ENCODE measurements around the gene HOXB5.
A peak's percentile ranks its signal among the peaks of the same experiment; 100 is the strongest.

The HOXB5 gene

DNA sequence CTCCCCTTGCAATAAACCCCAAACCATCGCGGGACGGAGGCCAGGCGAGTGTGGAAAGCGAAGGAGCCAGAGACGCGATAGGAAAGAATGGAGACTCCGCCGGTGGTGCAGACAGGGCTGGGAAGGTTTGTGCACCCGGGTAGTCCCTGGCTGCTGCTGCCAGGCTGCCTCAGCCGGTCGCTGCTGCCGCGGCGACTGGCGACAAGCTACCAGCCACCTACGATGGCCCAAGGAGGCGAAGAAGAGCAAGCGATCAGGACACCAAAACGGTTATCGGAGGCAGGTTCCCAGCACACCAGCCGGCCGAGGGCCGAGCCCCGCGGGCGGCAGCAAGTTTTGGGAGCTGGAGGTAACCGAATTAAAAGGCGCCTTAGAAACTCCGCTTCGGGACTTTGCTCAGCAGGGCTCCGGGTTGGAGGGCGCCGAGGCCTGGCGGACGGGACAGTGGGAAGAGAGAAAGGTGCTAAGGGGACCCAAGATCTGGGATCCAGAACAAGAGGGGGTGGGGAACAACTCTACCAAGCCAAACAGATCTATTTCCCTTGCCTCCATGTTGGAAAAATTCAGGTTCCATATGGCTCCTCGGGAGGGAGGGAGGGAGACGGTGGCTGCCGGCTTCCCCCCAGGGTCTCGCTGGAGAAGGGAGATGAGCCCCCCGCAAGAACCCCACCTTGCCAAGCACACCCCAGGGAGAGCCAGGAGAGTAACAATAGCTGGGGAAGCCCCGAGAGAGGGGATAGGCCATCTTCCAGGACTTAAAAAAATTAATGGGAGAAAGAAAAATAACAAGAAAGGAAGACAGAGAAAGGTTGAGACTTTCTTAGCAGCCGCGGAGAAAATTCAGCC lies 38.9 kb downstream of the HOXB5 start:
- no peak for DNase-seq (ENCODE audit: low read depth, low spot score)
- TF ChIP-seq, protein P1, sequence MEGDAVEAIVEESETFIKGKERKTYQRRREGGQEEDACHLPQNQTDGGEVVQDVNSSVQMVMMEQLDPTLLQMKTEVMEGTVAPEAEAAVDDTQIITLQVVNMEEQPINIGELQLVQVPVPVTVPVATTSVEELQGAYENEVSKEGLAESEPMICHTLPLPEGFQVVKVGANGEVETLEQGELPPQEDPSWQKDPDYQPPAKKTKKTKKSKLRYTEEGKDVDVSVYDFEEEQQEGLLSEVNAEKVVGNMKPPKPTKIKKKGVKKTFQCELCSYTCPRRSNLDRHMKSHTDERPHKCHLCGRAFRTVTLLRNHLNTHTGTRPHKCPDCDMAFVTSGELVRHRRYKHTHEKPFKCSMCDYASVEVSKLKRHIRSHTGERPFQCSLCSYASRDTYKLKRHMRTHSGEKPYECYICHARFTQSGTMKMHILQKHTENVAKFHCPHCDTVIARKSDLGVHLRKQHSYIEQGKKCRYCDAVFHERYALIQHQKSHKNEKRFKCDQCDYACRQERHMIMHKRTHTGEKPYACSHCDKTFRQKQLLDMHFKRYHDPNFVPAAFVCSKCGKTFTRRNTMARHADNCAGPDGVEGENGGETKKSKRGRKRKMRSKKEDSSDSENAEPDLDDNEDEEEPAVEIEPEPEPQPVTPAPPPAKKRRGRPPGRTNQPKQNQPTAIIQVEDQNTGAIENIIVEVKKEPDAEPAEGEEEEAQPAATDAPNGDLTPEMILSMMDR (IDR thresholded peaks at IDR 0.05; ENCODE audit: low read depth, low read length), result no peak
- H3K4me3 ChIP-seq (ENCODE audit: low read depth, low read length), result peak overlapping the region; percentile 51
- in situ Hi-C loops (cut with HindIII; ENCODE audit: low sequenced_read_pairs), result no loop called here

DNA sequence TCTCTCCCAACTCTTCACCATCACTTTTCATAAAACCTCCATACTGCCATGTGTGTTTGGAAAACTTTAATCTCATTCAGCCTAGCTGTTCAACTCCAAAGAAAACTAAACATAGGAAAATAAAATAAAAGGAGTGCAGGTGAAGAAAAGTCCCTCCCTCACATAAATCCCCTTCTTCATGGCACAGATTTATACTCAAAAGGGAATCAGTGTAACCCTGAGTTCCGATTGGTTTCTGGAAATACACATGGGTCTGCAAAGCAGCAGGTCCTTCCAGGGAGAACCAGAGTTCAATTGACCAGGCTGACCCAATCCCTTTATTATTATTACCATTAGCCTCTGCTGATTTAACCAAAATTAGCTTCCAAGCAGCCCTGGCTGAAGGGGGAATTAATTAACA lies 39.8 kb downstream of the HOXB5 start:
- DNase-seq (ENCODE audit: low read depth, low spot score), result no peak
- TF ChIP-seq, protein P1 (IDR thresholded peaks at IDR 0.05; ENCODE audit: low read depth, low read length), result no peak
- in situ Hi-C loops (cut with HindIII; ENCODE audit: low sequenced_read_pairs), result no loop called here
- H3K4me3 ChIP-seq (ENCODE audit: low read depth, low read length), result peak overlapping the region; percentile 51

DNA sequence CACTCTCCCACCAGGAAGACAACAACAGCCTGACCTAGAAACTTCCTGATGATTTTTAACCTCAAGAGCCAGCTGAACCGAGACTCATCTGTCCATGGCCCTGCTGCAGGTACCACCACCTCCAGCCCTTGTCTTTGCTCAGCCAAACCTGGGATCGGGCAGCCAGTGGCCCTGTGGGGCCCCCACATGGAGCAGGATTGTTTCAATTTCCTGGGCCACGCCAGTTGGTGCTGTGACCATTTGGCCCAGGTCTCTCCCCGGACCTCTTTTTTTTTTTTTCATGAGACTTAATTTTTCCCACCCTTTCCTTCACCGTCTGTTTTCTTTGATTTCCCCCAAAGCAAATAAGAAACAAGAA lies 40.4 kb downstream of the HOXB5 start:
- TF ChIP-seq, protein P1 (IDR thresholded peaks at IDR 0.05; ENCODE audit: low read depth, low read length), result no peak
- DNase-seq (ENCODE audit: low read depth, low spot score), result no peak
- H3K4me3 ChIP-seq (ENCODE audit: low read depth, low read length), result peak overlapping the region; percentile 14
- in situ Hi-C loops (cut with HindIII; ENCODE audit: low sequenced_read_pairs), result no loop called here

DNA sequence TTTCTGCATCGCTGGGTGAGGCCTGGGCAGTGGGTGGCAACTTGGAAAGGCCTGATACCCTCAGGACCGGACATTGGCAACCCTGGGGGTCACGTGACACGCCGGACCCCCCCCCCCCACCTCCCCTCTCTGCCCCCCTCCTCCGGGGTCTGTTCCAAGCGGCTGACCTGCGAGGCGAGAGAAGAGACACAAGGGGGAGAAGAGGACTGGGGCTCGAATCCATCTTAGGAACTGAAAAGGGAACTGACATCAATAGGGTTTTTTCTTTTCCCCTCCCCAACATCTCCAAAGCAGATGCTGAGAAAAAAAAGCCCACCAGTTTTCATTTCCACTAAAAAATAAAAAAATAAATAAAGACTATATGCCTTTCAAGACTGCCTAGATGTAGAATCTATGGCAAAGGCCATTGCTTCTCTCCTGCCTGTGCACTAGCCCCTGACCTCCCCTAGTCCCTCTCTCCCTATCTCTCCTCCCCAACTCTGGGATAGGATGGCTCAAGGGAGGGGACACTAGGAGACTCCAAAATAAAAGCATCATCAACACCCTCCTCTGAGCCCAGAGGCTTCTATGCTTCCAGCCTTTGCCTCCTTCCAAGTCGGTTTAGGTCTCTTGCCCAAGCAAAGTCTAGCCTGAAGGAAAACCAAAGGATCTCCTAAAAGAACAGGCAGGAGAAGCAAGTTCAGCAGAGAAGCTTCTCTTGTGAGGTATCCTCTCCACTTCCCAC lies 41.0 kb downstream of the HOXB5 start:
- in situ Hi-C loops (cut with HindIII; ENCODE audit: low sequenced_read_pairs), result no loop called here
- peak overlapping the region; percentile 16 for H3K4me3 ChIP-seq (ENCODE audit: low read depth, low read length)
- TF ChIP-seq, protein P1 (IDR thresholded peaks at IDR 0.05; ENCODE audit: low read depth, low read length), result no peak
- DNase-seq (ENCODE audit: low read depth, low spot score), result peak; percentile 72

- TF ChIP-seq, protein P1 (IDR thresholded peaks at IDR 0.05; ENCODE audit: low read depth, low read length), result peak; percentile 0
- peak; percentile 56 for DNase-seq (ENCODE audit: low read depth, low spot score)
- H3K4me3 ChIP-seq (ENCODE audit: low read depth, low read length), result peak overlapping the region; percentile 16
- in situ Hi-C loops (cut with HindIII; ENCODE audit: low sequenced_read_pairs), result no loop called here
Measured at GRCh38 chr17:48551596-48552465, 41.7 kb downstream of the HOXB5 start.

GRCh38 chr17:48551214-48551555 lies 42.4 kb downstream of the HOXB5 start:
- H3K4me3 ChIP-seq (ENCODE audit: low read depth, low read length), result peak overlapping the region; percentile 16
- in situ Hi-C loops (cut with HindIII; ENCODE audit: low sequenced_read_pairs), result no loop called here

More at GRCh38 chr17:48551214-48551555, 42.4 kb downstream of the HOXB5 start:
- DNase-seq (ENCODE audit: low read depth, low spot score), result peak; percentile 52
- TF ChIP-seq, protein P1 (IDR thresholded peaks at IDR 0.05; ENCODE audit: low read depth, low read length), result no peak
